Hematopoietic multipotent progenitor cell treated with erythropoietin and hydrocortisone succinate and interleukin-3 and kit ligand, for 8 days (in vitro differentiated cells): ENCODE results near the gene C1RL.
A peak's percentile ranks its signal among the peaks of the same experiment; 100 is the strongest.

ENCODE experiments used
- DNase-seq: peaks from one replicate; pipeline ENCODE4 v3.0.0-alpha.2; 2015

Gene C1RL

GRCh38 chr12:7091171-7091570 lies 17.8 kb downstream of the C1RL start:
- no peak for DNase-seq

GRCh38 chr12:7090222-7090998 lies 18.6 kb downstream of the C1RL start:
- no peak for DNase-seq

- no peak for DNase-seq
Observed at GRCh38 chr12:7089196-7089871, 19.7 kb downstream of the C1RL start.

- DNase-seq = no peak
Observed at GRCh38 chr12:7083125-7083524, 25.9 kb downstream of the C1RL start.

GRCh38 chr12:7081037-7081436 lies 28.0 kb downstream of the C1RL start:
- DNase-seq = no peak

GRCh38 chr12:7079826-7080125 lies 29.2 kb downstream of the C1RL start:
- DNase-seq = no peak

- peak; percentile 22 for DNase-seq
Observed at GRCh38 chr12:7078163-7078562, 30.9 kb downstream of the C1RL start.

GRCh38 chr12:7076493-7076892 lies 32.5 kb downstream of the C1RL start:
- no peak for DNase-seq

GRCh38 chr12:7075939-7076338 lies 33.1 kb downstream of the C1RL start:
- DNase-seq = no peak

- no peak for DNase-seq
Observed at GRCh38 chr12:7075518-7075917, 33.5 kb downstream of the C1RL start.

- no peak for DNase-seq
Observed at GRCh38 chr12:7073946-7074345, 35.1 kb downstream of the C1RL start.

GRCh38 chr12:7072554-7072953 lies 36.5 kb downstream of the C1RL start:
- no peak for DNase-seq

GRCh38 chr12:7072035-7072434 lies 37.0 kb downstream of the C1RL start:
- no peak for DNase-seq

- DNase-seq = no peak
Observed at GRCh38 chr12:7069386-7069785, 39.6 kb downstream of the C1RL start.

- peak; percentile 93 for DNase-seq
Observed at GRCh38 chr12:7068994-7069346, 40.0 kb downstream of the C1RL start.

- peak; percentile 80 for DNase-seq
Observed at GRCh38 chr12:7068240-7068993, 40.6 kb downstream of the C1RL start.

- DNase-seq = no peak
Observed at GRCh38 chr12:7067096-7067495, 41.9 kb downstream of the C1RL start.

GRCh38 chr12:7066596-7066995 lies 42.4 kb downstream of the C1RL start:
- no peak for DNase-seq

GRCh38 chr12:7065073-7065623 lies 43.9 kb downstream of the C1RL start:
- DNase-seq = no peak

GRCh38 chr12:7064516-7064915 lies 44.5 kb downstream of the C1RL start:
- no peak for DNase-seq

GRCh38 chr12:7061596-7061995 lies 47.4 kb downstream of the C1RL start:
- no peak for DNase-seq

GRCh38 chr12:7061138-7061537 lies 47.9 kb downstream of the C1RL start:
- no peak for DNase-seq

- DNase-seq = no peak
Observed at GRCh38 chr12:7060353-7060954, 48.6 kb downstream of the C1RL start, which contains the start of gene C1S. C1S (plus strand) TSS chr12:7060718; CDS start chr12:7061913, 1,195 bp downstream.
